GM23338 (cell line): ENCODE data around the gene GOLGB1.

Experiments
- CREB1 ChIP-seq: fragments of 250-450 bp; sonication (Bioruptor Pico); IDR thresholded peaks from 2 replicates; pipeline ENCODE4 v1.5.0; 2020; ENCODE audit warnings: low read depth, mild to moderate bottlenecking, moderate library complexity
- EZH2 ChIP-seq: fragments of 200-600 bp; sonication (generic); IDR thresholded peaks from one replicate; pipeline ENCODE4 v1.8.0; 2017; ENCODE audit warnings: antibody characterized with exemption, mild to moderate bottlenecking, low read depth; ENCODE audit not compliant: unreplicated experiment
- EZH2phosphoT487 ChIP-seq: fragments of 200-600 bp; sonication (generic); IDR thresholded peaks from one replicate; pipeline ENCODE4 v1.8.1; 2018; ENCODE audit warnings: antibody characterized with exemption; ENCODE audit not compliant: unreplicated experiment
- JUNB ChIP-seq: IDR thresholded peaks from one replicate; pipeline ENCODE4 v1.6.1; 2016; ENCODE audit warnings: antibody characterized with exemption; ENCODE audit not compliant: unreplicated experiment
- NANOG ChIP-seq: IDR thresholded peaks from 2 replicates; pipeline ENCODE4 v1.6.1; 2016; ENCODE audit warnings: antibody characterized with exemption, borderline replicate concordance
- POLR2AphosphoS5 ChIP-seq: IDR thresholded peaks from 2 replicates; pipeline ENCODE4 v1.6.1; 2016; ENCODE audit warnings: antibody characterized with exemption, low read depth
- STAT1 ChIP-seq: IDR thresholded peaks from one replicate; pipeline ENCODE4 v1.6.1; 2016; ENCODE audit warnings: antibody characterized with exemption; ENCODE audit not compliant: unreplicated experiment
- ZNF114 ChIP-seq: fragments of 250-450 bp; sonication (Bioruptor Pico); IDR thresholded peaks from 2 replicates; pipeline ENCODE4 v1.5.0; 2020; ENCODE audit warnings: mild to moderate bottlenecking, moderate library complexity
- ZNF331 ChIP-seq: fragments of 250-450 bp; sonication (Bioruptor Pico); IDR thresholded peaks from 2 replicates; pipeline ENCODE4 v1.5.0; 2020; ENCODE audit warnings: low read depth, mild to moderate bottlenecking, moderate library complexity
- TF ChIP-seq, protein P1 (sequence below), 2 experiments: fragments of 200-600 bp in 1 of 2; sonication (generic) in 1 of 2; conservative IDR thresholded peaks; 2 replicates each; pipeline versions ENCODE4 v1.5.1 to v1.6.1; 2016 to 2017; ENCODE audit warnings: antibody characterized with exemption in 2 of 2, low read depth in 2 of 2, mild to moderate bottlenecking in 2 of 2, moderate library complexity in 1 of 2
- TF ChIP-seq, protein P2 (sequence below): IDR thresholded peaks from one replicate; pipeline ENCODE4 v1.6.1; 2018; ENCODE audit warnings: antibody characterized with exemption; ENCODE audit not compliant: unreplicated experiment
- TF ChIP-seq, protein P3 (sequence below): IDR thresholded peaks from 2 replicates; pipeline ENCODE4 v1.6.1; 2016; ENCODE audit warnings: antibody characterized with exemption
- TF ChIP-seq, protein P4 (sequence below): fragments of 250-450 bp; sonication (Bioruptor Pico); IDR thresholded peaks from 2 replicates; pipeline ENCODE4 v1.5.0; 2020; ENCODE audit warnings: mild to moderate bottlenecking, moderate library complexity

DNA sequence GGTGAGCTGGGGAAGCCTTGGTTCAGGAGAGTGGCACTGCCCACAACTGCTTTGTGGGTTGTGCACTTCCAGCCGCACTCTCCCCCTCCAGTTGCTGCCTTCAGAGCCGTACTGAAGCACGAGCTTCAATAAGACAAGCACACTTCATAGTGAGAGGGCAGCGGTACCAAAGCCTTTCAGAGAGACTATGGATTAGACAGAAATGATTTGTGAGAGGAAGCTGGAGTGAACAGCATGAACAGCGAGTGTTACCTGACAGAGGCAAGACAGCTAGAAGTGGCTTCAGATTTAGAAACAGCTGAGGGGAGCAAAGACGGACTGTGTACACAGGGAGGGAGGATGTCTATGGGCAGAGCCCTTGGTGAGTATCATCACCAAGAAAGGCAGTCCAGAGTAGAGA lies 119.9 kb downstream of the GOLGB1 start:
- TF ChIP-seq, protein P1, sequence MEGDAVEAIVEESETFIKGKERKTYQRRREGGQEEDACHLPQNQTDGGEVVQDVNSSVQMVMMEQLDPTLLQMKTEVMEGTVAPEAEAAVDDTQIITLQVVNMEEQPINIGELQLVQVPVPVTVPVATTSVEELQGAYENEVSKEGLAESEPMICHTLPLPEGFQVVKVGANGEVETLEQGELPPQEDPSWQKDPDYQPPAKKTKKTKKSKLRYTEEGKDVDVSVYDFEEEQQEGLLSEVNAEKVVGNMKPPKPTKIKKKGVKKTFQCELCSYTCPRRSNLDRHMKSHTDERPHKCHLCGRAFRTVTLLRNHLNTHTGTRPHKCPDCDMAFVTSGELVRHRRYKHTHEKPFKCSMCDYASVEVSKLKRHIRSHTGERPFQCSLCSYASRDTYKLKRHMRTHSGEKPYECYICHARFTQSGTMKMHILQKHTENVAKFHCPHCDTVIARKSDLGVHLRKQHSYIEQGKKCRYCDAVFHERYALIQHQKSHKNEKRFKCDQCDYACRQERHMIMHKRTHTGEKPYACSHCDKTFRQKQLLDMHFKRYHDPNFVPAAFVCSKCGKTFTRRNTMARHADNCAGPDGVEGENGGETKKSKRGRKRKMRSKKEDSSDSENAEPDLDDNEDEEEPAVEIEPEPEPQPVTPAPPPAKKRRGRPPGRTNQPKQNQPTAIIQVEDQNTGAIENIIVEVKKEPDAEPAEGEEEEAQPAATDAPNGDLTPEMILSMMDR (conservative IDR thresholded peaks at IDR 0.05; ENCODE audit: low read depth in 2 of 2), result no peak
- TF ChIP-seq POLR2AphosphoS5 (no peak), EZH2 (no peak), CREB1 (CRISPR knock-in tag) (no peak), EZH2phosphoT487 (no peak), NANOG (no peak), JUNB (no peak), ZNF331 (CRISPR knock-in tag) (no peak), ZNF114 (no peak), STAT1 (no peak)
- TF ChIP-seq, protein P2, sequence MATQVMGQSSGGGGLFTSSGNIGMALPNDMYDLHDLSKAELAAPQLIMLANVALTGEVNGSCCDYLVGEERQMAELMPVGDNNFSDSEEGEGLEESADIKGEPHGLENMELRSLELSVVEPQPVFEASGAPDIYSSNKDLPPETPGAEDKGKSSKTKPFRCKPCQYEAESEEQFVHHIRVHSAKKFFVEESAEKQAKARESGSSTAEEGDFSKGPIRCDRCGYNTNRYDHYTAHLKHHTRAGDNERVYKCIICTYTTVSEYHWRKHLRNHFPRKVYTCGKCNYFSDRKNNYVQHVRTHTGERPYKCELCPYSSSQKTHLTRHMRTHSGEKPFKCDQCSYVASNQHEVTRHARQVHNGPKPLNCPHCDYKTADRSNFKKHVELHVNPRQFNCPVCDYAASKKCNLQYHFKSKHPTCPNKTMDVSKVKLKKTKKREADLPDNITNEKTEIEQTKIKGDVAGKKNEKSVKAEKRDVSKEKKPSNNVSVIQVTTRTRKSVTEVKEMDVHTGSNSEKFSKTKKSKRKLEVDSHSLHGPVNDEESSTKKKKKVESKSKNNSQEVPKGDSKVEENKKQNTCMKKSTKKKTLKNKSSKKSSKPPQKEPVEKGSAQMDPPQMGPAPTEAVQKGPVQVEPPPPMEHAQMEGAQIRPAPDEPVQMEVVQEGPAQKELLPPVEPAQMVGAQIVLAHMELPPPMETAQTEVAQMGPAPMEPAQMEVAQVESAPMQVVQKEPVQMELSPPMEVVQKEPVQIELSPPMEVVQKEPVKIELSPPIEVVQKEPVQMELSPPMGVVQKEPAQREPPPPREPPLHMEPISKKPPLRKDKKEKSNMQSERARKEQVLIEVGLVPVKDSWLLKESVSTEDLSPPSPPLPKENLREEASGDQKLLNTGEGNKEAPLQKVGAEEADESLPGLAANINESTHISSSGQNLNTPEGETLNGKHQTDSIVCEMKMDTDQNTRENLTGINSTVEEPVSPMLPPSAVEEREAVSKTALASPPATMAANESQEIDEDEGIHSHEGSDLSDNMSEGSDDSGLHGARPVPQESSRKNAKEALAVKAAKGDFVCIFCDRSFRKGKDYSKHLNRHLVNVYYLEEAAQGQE, result no peak
- TF ChIP-seq, protein P3, sequence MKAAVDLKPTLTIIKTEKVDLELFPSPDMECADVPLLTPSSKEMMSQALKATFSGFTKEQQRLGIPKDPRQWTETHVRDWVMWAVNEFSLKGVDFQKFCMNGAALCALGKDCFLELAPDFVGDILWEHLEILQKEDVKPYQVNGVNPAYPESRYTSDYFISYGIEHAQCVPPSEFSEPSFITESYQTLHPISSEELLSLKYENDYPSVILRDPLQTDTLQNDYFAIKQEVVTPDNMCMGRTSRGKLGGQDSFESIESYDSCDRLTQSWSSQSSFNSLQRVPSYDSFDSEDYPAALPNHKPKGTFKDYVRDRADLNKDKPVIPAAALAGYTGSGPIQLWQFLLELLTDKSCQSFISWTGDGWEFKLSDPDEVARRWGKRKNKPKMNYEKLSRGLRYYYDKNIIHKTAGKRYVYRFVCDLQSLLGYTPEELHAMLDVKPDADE, result no peak
- TF ChIP-seq, protein P4, sequence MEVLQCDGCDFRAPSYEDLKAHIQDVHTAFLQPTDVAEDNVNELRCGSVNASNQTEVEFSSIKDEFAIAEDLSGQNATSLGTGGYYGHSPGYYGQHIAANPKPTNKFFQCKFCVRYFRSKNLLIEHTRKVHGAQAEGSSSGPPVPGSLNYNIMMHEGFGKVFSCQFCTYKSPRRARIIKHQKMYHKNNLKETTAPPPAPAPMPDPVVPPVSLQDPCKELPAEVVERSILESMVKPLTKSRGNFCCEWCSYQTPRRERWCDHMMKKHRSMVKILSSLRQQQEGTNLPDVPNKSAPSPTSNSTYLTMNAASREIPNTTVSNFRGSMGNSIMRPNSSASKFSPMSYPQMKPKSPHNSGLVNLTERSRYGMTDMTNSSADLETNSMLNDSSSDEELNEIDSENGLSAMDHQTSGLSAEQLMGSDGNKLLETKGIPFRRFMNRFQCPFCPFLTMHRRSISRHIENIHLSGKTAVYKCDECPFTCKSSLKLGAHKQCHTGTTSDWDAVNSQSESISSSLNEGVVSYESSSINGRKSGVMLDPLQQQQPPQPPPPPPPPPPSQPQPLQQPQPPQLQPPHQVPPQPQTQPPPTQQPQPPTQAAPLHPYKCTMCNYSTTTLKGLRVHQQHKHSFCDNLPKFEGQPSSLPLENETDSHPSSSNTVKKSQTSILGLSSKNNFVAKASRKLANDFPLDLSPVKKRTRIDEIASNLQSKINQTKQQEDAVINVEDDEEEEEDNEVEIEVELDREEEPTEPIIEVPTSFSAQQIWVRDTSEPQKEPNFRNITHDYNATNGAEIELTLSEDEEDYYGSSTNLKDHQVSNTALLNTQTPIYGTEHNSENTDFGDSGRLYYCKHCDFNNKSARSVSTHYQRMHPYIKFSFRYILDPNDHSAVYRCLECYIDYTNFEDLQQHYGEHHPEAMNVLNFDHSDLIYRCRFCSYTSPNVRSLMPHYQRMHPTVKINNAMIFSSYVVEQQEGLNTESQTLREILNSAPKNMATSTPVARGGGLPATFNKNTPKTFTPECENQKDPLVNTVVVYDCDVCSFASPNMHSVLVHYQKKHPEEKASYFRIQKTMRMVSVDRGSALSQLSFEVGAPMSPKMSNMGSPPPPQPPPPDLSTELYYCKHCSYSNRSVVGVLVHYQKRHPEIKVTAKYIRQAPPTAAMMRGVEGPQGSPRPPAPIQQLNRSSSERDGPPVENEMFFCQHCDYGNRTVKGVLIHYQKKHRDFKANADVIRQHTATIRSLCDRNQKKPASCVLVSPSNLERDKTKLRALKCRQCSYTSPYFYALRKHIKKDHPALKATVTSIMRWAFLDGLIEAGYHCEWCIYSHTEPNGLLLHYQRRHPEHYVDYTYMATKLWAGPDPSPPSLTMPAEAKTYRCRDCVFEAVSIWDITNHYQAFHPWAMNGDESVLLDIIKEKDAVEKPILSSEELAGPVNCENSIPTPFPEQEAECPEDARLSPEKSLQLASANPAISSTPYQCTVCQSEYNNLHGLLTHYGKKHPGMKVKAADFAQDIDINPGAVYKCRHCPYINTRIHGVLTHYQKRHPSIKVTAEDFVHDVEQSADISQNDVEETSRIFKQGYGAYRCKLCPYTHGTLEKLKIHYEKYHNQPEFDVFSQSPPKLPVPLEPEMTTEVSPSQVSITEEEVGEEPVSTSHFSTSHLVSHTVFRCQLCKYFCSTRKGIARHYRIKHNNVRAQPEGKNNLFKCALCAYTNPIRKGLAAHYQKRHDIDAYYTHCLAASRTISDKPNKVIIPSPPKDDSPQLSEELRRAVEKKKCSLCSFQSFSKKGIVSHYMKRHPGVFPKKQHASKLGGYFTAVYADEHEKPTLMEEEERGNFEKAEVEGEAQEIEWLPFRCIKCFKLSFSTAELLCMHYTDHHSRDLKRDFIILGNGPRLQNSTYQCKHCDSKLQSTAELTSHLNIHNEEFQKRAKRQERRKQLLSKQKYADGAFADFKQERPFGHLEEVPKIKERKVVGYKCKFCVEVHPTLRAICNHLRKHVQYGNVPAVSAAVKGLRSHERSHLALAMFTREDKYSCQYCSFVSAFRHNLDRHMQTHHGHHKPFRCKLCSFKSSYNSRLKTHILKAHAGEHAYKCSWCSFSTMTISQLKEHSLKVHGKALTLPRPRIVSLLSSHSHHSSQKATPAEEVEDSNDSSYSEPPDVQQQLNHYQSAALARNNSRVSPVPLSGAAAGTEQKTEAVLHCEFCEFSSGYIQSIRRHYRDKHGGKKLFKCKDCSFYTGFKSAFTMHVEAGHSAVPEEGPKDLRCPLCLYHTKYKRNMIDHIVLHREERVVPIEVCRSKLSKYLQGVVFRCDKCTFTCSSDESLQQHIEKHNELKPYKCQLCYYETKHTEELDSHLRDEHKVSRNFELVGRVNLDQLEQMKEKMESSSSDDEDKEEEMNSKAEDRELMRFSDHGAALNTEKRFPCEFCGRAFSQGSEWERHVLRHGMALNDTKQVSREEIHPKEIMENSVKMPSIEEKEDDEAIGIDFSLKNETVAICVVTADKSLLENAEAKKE (CRISPR knock-in tag), result no peak
